Left lobe of liver (tissue), 2 donors: ENCODE results near the gene ITPR1. TPM values are rescaled to one million over a fixed set of nuclear protein-coding genes. Genes with fewer than 3 reads are reported as not detected.

ENCODE experiments used
- ATAC-seq: fragments of 200-7000 bp; cut with Tn5 transposase; one replicate; pipeline ENCODE4 v1.9.1; 2020; ENCODE audit warnings: mild to moderate bottlenecking, moderate library complexity
- DNase-seq: peaks from one replicate; pipeline ENCODE4 v3.0.0-alpha.2; 2020; ENCODE audit warnings: low spot score
- total RNA-seq: library from RNA; stranded (reverse); gene quantifications from one replicate; pipeline ENCODE4 v1.2.1, GENCODE V29; 2021
- donor health status: DM: no; HTN: no; CAD: no; lungs with moderate emphysema.
- donor health status: DM: no; HTN: yes; CAD: no.

ITPR1 gene
- total RNA-seq, 1 donor from 2014 or later, result 8.7 TPM

DNA sequence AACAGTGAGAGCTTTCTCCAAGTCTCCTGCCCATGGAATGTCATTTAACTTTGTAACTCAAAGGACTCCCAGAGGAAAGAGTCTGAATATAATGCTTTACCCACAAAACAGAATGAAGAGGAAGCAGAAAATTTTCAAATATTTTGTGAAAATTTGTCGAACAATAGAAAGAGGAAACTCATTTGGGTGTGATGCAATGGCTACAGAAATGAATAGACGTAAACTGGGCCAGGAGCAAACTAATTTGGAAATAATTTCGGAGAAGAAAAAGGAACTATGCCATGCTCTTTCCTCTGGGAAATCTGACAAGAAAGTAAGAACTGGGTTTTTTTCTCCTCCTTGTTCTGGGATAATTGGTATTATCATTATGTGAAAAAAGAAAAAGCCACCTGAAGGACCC, 14.9 kb upstream of the ITPR1 start:
- no peak for ATAC-seq
- no peak for DNase-seq

DNA sequence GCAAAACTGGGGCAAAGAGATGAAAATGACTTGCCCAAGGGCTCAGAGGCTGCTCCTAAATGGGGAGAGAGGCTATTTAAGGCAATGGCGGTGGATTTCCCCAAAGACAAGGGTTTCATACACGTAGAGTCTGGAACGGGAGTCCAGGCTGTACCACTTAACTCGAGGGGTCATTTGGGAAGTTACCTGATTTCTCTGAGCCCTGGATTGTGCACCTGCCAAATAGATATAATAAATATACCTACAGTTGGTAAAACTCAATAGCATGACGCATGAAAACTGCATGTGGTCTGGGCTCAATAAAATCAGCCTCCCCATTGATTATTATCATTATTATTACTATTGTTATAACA, 1.3 kb upstream of the ITPR1 start:
- ATAC-seq (no peak), DNase-seq (no peak)

- peak; percentile 54 for ATAC-seq
- DNase-seq, result peak; percentile 53
Measured at GRCh38 chr3:4492208-4493013, 737 bp upstream of the ITPR1 start.

DNA sequence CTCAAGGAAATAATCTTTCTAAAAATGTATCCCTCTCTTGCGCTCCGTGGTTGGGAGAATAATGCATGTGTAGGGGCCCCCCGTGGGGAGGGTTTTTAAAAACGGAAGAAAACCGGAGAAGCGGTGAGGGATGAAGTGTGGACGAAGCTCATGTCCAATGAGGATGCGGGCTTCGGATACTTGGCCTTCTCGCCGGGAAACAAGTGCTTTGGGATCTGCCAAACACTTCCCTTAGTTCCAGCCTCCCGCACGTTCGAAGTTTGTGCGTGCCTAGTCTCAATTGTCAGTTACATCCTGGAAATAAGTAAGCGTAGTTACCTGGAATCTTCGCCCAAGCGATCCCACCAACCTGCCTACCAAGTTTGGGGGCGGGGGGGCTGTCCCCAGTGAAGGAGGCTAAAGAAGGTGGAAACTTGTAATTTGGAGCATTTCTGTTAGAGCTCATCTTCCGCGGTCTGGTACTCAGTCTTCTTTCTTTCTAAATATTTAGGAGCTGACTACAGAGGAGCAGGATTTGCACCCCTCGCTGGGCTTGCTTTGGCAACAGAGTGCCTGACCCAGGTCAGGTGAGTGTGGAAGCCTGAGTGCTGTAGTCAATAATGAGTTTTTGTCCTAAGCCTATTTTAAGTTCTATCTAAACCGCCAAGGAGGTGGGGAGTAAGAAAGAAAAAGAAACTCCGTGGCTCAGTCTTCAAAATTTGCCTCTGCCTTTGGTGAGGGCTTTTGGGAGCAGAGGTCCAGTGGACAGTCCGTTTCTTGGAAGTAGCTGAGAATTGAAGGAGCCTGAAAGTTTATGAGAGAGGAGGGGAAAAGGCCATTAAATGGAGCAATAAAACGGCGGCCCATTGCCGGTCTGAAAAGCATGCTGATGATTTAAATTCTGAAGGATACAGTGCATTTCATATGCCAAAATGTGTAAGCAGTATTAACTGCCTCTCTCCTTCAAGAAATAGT, 1.1 kb downstream of the ITPR1 start:
- no peak for DNase-seq
- no peak for ATAC-seq

- ATAC-seq (no peak), DNase-seq (no peak)
Measured at GRCh38 chr3:4494895-4495264, 1.7 kb downstream of the ITPR1 start.

- no peak for DNase-seq
- ATAC-seq, result no peak
Measured at GRCh38 chr3:4495294-4496086, 2.3 kb downstream of the ITPR1 start.

DNA sequence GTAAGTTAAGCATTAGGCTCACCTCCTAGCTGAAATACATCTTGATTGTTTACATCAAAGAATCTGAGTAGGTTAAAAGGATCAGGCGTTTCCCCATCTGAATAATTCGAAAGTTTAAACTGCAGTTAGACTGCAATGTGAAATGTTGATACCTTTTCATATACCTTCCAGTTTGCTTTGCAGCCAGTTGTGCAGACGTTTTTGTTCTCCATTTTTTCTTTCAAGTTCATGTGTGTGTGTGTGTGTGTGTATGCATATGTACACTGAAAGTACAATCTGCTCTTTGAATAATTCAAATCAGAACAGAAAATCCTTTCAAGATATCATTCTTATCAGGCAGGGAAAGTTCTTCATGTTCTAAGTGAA, 2.9 kb downstream of the ITPR1 start:
- no peak for ATAC-seq

GRCh38 chr3:4497005-4497692, 4.0 kb downstream of the ITPR1 start:
- ATAC-seq, result no peak

More for the DNA sequence above, 2.9 kb downstream of the ITPR1 start:
- no peak for DNase-seq

GRCh38 chr3:4497843-4498324, 4.7 kb downstream of the ITPR1 start:
- no peak for DNase-seq
- no peak for ATAC-seq

More at GRCh38 chr3:4497005-4497692, 4.0 kb downstream of the ITPR1 start:
- DNase-seq, result no peak

GRCh38 chr3:4498446-4498845, 5.3 kb downstream of the ITPR1 start:
- no peak for ATAC-seq
- no peak for DNase-seq

DNA sequence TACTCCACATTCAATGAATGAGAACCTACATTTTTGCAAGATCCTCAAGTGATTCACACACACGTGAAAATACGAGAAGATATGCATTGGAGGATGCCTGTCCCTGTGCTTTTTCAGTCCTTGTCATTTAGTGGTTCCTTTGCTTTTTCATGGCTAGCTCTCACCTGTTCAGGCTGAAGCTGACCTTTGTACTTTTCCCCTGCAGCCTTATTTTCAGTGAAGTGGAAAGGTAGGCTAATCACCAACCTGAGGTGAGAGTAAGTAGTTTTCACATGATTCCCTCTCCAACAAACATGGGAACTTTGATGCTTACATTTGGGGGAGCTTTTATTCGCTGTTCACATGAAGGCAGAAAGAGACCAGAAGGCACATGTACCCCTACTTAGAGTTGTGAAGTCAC, 8.3 kb downstream of the ITPR1 start:
- ATAC-seq (peak; percentile 73), DNase-seq (no peak)

DNA sequence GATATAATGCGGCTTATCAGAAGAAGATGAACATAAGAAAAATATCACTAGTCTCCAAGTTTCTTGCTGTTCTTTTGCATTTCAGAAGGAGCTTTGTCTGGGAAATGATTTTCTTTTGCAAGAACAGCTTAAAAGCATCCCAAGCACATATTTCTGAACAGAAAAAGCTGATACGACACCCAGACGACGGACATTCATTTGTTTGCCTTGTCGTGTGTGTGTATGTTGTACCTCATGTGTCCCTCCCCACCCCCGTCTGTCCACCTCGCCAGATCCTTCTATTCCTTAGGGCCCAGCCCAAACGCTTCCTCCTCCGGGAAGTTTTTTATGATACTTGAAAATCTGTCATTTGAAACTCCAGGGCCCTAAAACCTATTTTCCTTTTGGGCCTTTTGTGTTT, 8.8 kb downstream of the ITPR1 start:
- no peak for ATAC-seq
- no peak for DNase-seq

DNA sequence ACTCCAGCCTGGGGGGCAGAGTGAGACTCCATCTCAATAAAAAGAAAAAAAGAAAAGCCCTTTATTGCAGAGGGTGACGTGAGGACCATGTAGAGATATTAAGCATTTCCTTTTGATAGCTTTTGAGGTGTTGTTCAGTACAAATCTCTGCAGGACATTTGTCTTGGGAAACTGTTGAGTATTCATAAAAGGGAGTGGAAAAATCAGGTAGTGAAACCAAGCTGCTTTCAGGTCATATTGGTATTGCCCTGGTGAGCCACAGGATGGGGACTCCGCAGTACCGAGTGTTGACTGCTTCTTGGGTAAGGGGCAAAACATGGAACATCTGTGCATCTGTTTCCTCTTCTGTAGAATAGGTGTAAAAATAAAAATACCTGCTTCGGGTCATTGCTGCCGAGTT, 9.9 kb downstream of the ITPR1 start:
- DNase-seq, result no peak

GRCh38 chr3:4504340-4505261, 11.5 kb downstream of the ITPR1 start:
- no peak for DNase-seq
- ATAC-seq, result no peak

More for the DNA sequence above, 9.9 kb downstream of the ITPR1 start:
- ATAC-seq, result no peak

DNA sequence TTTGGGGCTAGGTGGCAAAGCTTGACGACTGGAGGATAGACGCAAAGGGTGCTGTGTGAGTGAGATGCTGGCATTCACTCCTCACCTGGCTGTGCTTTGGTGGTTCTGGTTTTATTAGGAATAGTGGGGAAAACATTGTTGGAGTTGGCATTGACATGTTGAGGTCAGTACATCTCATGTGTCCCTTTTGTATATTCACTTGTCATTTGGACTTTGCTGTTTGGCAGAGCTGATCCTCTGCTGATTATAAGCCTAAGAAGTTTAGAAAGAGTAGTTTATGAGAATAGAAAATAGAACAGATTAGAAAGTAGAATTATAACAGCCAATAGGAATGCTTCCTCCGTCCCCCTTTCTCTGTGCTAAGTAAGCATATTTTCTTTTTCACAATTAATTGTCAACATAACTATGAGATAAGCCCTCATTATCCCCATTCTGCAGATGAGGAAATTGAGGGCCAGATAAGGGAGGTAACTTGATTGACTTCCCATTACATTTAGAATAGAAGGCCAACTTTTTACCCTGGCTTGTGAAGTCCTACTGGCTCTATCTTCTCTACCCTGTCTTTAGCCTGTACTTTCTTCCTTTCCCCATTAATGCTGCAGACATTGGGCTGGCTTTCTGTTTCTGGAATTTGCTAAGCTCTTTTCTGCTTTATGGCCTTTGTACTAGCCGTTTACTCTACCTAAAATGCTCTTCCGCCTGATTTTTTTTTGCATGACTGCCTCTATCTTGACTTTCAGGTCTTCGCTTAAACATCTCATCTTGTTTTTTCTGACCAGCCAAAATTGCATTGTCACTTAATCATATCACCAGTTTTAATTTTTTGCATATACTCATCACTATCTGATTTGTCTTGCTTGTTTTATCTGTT, 12.8 kb downstream of the ITPR1 start:
- peak; percentile 82 for ATAC-seq
- no peak for DNase-seq

DNA sequence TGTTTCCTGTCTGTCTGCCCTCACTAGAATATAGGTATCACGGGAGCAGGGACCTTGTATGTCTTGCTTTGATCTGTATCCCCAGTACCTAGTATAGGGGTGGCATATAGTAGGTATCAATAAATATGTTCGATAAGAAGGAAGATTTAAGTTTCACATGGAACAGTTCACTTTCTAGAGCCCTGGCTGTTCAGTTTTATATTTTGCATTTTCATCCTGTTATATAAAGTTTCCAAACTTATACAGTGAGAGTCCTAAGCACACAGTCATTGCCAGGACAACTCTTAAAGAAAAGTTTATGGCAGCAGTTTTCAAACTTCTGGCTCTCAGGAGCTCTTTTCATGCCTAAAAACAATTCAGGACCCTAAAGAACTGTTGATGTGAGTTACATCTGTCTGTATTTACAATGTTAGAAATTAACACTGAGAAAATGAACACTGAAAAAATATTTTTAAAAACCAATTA, 13.4 kb downstream of the ITPR1 start:
- ATAC-seq (no peak), DNase-seq (no peak)

DNA sequence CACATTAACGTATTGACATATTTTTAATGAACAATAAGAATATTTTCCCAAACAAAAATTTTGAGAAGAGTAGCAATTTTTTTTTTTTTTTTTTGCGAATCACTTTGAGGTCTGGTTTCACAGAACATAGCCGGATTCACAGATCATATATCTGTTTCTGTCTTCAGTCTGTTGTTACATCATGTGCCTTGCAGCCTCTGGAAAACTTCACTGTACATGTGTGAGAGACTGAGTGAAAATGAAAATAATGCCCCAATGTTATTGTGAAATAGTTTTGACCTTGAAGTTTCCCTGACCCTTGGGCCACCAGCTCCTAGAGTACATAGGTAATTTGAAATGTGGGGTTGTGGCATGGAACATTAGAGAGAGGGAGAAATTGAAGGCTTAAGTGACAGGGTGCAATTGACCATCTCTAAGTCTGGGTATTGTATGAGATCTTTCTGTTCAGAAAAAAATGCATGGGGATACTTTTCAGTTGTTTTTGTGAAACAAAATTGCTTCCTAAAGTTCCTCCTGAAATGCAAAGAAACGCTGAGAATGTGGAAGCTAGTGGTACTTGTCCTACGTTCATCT, 14.0 kb downstream of the ITPR1 start:
- ATAC-seq (no peak), DNase-seq (no peak)
